Ovary (tissue), 9 donors: ENCODE measurements around the gene STPG3. TPM values are rescaled to one million over a fixed set of nuclear protein-coding genes. Genes with fewer than 3 reads are reported as not detected.

Source experiments
- DNase-seq, 5 donors: peaks; one replicate each; pipeline ENCODE4 v3.0.0-alpha.2; 2019 to 2020
- H3K27ac ChIP-seq, 2 donors: fragments of 200-600 bp; one replicate each; pipeline versions ENCODE4 v1.5.1 to v1.8.0; 2019 to 2022
- H3K27me3 ChIP-seq: fragments of 200-600 bp; one replicate; pipeline ENCODE4 v1.8.0; 2022
- H3K36me3 ChIP-seq: fragments of 200-600 bp; sonication (generic); one replicate; pipeline ENCODE4 v1.5.1; 2019
- H3K4me1 ChIP-seq: one replicate; pipeline ENCODE4 v1.8.1; 2013; ENCODE audit warnings: mild to moderate bottlenecking, moderate library complexity; ENCODE audit not compliant: insufficient read depth
- H3K4me3 ChIP-seq: fragments of 200-600 bp; sonication (generic); one replicate; pipeline ENCODE4 v1.5.1; 2017
- H3K9me3 ChIP-seq, 2 donors: fragments of 200-600 bp in 1 of 2; sonication (generic) in 1 of 2; one replicate each; pipeline versions ENCODE4 v1.5.1 to v1.8.1; 2013 to 2019; ENCODE audit warnings: mild to moderate bottlenecking in 1 of 2, moderate library complexity in 1 of 2
- EP300 ChIP-seq: sonication (generic); formaldehyde crosslinking; IDR thresholded peaks from one replicate; pipeline ENCODE4 v1.6.1; 2017; ENCODE audit warnings: antibody characterized with exemption
- POLR2A ChIP-seq: fragments of 450-650 bp; IDR thresholded peaks from one replicate; pipeline ENCODE4 v1.6.1; 2017; ENCODE audit warnings: antibody characterized with exemption, mild to moderate bottlenecking, moderate library complexity
- WGBS, 3 donors: extraction: QIAGEN DNeasy Blood & Tissue Kit in 1 of 3; methylation state at CpG; one replicate each; pipeline versions ENCODE4 v1.1.5 to v1.1.7; 2013 to 2017; 5-methylcytosine and 5-hydroxymethylcytosine counted together
- intact Hi-C, 4 donors: fragments of 100-400 bp; cut with DNase I; formaldehyde crosslinking; loops; one replicate each; pipeline versions ENCODE4 v1.11.0 to v1.15.1; 2022 to 2023
- polyA plus RNA-seq, 2 donors: library from polyadenylated mRNA; stranded (reverse); fragments of 200-250 nt in 1 of 2; fragments of 350-450 nt in 1 of 2; fragmentation: Illumina TruSeq in 1 of 2; extraction: RNeasy Lipid Tissue Mini Kit (QIAGEN cat#74804) in 1 of 2; gene quantifications; one replicate each; pipeline ENCODE4 v1.2.3, GENCODE V29; 2013 to 2014
- total RNA-seq, 7 donors: library from RNA; depleted of rRNA in 2 of 7; stranded (reverse); fragments of >200 nt in 2 of 7; fragmentation: NEBNext Ultra II Directional in 3 of 7; extraction: Animal tissue kit (Norgen Biotek cat#: 25700) in 3 of 7; gene quantifications; one replicate each; pipeline versions ENCODE4 v1.1.0 to v1.2.4, GENCODE V29; 2016 to 2023
- TF ChIP-seq, protein P1 (sequence below), 3 donors: fragments of 450-650 bp in 2 of 3; fragments of 200-600 bp in 1 of 3; IDR thresholded peaks; one replicate each; pipeline versions ENCODE4 v1.5.1 to v1.8.0; 2016 to 2022; ENCODE audit warnings: antibody characterized with exemption in 3 of 3, mild to moderate bottlenecking in 1 of 3
- donor health status: DM: no; HTN: no; CAD: no; lungs with moderate emphysema.
- donor health status: DM: no; HTN: no; CAD: no.
- donor health status: Bipolar disorder and iron deficiency.
- donor health status: DM: yes; HTN: yes; CAD: no.
- donor health status: DM: no; HTN: no; CAD: no.
- donor health status: DM: yes; HTN: yes; CAD: no.

The STPG3 gene
- total and polyA plus RNA-seq, 9 donors: not detected

DNA sequence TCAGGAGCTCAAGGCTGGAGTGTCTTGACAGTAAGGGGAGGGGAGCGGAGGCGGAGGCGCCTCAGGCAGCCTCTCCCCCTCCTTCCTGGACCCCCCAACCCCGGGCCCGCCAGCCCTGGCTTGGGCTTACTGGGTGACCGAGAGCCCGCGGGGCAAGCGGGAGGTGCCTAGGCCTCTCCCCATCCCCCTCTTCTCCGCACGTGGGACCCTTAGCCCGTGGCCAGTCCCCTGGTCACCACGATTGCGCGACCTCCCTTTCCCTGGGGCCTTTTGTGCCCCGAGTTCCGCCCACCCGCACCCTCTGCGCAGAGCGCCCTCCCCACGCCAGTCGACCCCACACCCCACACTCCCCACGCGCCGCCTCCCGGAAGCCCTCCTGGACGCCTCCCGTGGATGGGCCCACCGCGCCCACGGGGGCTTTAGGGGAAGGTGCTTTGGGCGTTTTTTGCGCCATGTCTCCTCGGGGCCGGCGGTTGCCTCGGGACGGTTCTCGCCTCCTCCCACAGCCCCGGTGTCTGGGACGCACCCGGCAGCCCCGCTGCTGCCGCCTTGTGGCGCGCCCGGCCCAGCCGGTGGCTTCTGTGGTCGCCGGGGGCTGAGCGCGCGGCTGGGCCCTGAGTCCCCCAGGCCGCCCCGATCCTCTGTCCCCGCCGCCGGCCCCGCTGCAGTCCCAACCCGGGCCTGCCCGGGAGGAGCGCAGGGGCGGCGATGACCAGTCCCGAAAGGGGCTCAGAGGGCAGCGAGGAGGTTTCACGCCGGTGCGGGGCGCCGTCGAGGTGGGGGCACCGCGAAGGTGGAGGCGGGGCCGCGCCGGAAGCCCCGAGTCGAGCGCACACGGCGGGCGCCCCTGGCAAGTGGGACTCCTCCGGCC is 29.6 kb downstream of the STPG3 start:
- Histone ChIP-seq H3K27me3 (no peaks in the 10 kb centered on the region), H3K4me3 (no peak overlapping the region), H3K36me3 (no peaks in the 10 kb centered on the region), H3K4me1 (peaks cover 12% of the 10 kb centered on the region), H3K9me3 (no peaks in the 10 kb centered on the region), H3K27ac (no peak overlapping the region)
- peak in 3 of 5 donors; percentile 17 to 38 (median 34) for DNase-seq
- TF ChIP-seq, protein P1, sequence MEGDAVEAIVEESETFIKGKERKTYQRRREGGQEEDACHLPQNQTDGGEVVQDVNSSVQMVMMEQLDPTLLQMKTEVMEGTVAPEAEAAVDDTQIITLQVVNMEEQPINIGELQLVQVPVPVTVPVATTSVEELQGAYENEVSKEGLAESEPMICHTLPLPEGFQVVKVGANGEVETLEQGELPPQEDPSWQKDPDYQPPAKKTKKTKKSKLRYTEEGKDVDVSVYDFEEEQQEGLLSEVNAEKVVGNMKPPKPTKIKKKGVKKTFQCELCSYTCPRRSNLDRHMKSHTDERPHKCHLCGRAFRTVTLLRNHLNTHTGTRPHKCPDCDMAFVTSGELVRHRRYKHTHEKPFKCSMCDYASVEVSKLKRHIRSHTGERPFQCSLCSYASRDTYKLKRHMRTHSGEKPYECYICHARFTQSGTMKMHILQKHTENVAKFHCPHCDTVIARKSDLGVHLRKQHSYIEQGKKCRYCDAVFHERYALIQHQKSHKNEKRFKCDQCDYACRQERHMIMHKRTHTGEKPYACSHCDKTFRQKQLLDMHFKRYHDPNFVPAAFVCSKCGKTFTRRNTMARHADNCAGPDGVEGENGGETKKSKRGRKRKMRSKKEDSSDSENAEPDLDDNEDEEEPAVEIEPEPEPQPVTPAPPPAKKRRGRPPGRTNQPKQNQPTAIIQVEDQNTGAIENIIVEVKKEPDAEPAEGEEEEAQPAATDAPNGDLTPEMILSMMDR (IDR thresholded peaks at IDR 0.05): no peak
- TF ChIP-seq POLR2A (no peak), EP300 (no peak)
- intact Hi-C loops: no loop called here
- WGBS, 3 donors: 74 to 81% (median 79%) methylated on average over 73 to 85 of the region's 85 CpGs

DNA sequence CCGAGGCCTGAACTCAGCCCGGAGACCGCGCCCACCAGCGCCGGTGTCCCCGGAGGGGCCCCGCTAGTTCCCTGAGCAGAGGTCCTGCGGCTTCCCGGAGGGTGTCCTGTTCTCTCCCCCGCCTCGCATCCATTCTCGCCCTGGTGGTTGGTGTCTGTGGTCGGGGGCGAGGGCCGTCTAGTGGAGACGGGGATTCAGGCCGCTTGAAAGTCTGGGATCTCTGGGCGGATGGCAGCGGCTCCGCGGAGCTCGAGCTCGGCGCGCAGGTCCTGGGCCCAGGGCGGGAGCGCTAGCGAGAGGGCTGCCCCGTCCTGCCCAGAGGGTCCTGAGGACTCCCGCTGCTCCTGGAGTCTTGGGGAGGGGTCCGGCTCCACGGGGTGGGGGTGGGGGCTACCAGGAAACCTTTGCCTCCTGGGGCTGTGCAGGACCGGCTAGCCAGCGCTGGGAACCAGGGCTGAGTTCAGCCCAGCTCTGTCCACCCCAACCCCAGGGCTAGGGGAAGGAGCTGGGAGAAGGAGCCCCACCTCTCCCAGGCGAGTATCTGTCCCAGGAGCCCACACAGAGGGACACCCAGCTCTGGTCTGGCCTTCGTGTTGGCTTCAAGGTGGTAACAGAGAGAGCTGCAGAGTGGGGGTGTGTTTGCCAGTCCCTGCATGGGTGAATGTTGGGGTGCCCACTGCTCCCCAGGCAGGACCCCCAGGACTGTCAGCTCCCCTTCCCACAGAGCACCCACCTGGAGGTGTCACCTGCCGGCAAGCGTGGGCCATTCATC is 30.4 kb downstream of the STPG3 start:
- Histone ChIP-seq H3K4me3 (no peak overlapping the region), H3K4me1 (peaks cover 10% of the 10 kb centered on the region), H3K9me3 (no peaks in the 10 kb centered on the region), H3K27ac (no peak overlapping the region), H3K27me3 (no peaks in the 10 kb centered on the region), H3K36me3 (no peaks in the 10 kb centered on the region)
- TF ChIP-seq POLR2A: no peak
- TF ChIP-seq, protein P1 (IDR thresholded peaks at IDR 0.05): no peak
- no peak for TF ChIP-seq EP300
- 86 to 90% (median 90%) methylated on average over 38 to 39 of the region's 39 CpGs for whole genome bisulfite sequencing, 3 donors
- DNase-seq: peak in 2 of 5 donors; percentile 25 to 34
- intact Hi-C loops: no loop called here

DNA sequence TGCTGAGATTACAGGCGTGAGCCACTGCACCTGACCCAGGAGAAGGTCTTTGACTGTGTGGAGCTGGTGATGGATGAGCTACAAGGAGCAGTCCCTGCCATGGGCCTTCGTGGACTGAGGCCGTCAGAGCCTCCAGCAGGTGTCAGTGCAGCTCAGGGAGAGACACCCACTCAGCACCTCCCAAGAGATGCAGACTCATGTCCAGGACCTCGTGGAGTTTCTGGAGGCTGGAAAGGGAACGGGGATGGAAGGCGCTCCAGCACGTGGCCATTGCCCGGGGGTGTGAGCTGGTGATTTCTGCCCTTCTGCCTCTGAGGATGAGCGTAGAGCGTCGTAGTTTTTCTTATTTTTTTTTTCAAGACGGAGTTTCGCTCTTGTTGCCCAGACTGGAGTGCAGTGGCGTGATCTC is 35.9 kb downstream of the STPG3 start:
- 39 to 45% (median 39%) methylated on average over 14 of the region's 14 CpGs for WGBS, 3 donors
- H3K9me3 ChIP-seq: no peaks in the 10 kb centered on the region
- no peaks in the 10 kb centered on the region for H3K27me3 ChIP-seq
- no peak overlapping the region for H3K27ac ChIP-seq
- DNase-seq: peak in 4 of 5 donors; percentile 25 to 40 (median 28)
- no peaks in the 10 kb centered on the region for H3K4me1 ChIP-seq
- H3K36me3 ChIP-seq: no peaks in the 10 kb centered on the region
- H3K4me3 ChIP-seq: no peak overlapping the region
- intact Hi-C loops: no loop called here
- no peak for TF ChIP-seq POLR2A
- TF ChIP-seq EP300: no peak
- TF ChIP-seq, protein P1 (IDR thresholded peaks at IDR 0.05): no peak

DNA sequence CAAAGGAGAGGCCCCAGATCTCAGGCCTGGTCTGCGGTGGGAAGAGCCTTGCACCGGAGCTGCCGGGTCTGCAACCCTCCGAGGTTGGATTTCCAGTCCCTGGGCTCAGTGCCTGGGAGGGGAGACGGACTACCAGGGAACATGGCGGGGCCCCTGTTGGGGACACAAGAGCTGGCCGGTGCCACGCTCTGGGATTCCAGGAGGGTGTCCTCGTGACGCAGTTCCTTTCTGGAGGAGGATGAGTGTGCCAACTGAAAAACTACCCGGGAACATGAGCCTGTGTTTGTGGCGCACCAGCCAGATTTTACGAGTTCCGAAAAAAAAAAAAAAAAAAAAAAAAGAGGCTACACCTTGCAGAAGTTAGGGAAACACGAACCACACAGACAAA is 42.0 kb downstream of the STPG3 start:
- Histone ChIP-seq H3K27ac (no peak overlapping the region), H3K27me3 (peaks cover 4% of the 10 kb centered on the region), H3K9me3 (no peaks in the 10 kb centered on the region), H3K36me3 (no peaks in the 10 kb centered on the region), H3K4me3 (no peak overlapping the region), H3K4me1 (peaks cover 5% of the 10 kb centered on the region)
- no peak for TF ChIP-seq POLR2A
- TF ChIP-seq, protein P1 (IDR thresholded peaks at IDR 0.05): no peak
- TF ChIP-seq EP300: no peak
- WGBS, 3 donors: 65 to 74% (median 73%) methylated on average over 15 of the region's 15 CpGs
- DNase-seq: peak in 1 of 5 donors; percentile 6
- intact Hi-C loops: loop anchor here in 2 of 4 donors (10.0 kb wide), 2 partner anchors 152 to 232 kb away; partner anchors contain the start of gene ENTPD8 (in 1 of the 2)
